GM12891 (cell line): ENCODE results near the gene MICAL3.

Source experiments
- DNase-seq: peaks from one replicate; pipeline ENCODE4 v3.0.0; 2011; ENCODE audit warnings: low spot score; ENCODE audit not compliant: insufficient read length
- FAIRE-seq: peaks from 2 replicates; lab custom pipeline; 2011; peaks lifted over from hg19 to GRCh38; lab: Jason Lieb, UNC
- PAX5 ChIP-seq: IDR thresholded peaks from 2 replicates; pipeline ENCODE4 v1.6.1; 2011; ENCODE audit warnings: low read length, moderate library complexity, mild to moderate bottlenecking; ENCODE audit not compliant: insufficient read depth, severe bottlenecking
- POLR2A ChIP-seq: IDR thresholded peaks from 2 replicates; pipeline ENCODE4 v1.6.1; 2011; ENCODE audit warnings: low read depth, low read length, control low read depth
- POLR2AphosphoS5 ChIP-seq: IDR thresholded peaks from 2 replicates; pipeline ENCODE4 v1.6.1; 2011; ENCODE audit warnings: low read depth, low read length, control low read depth
- POU2F2 ChIP-seq: IDR thresholded peaks from 2 replicates; pipeline ENCODE4 v1.6.1; 2011; ENCODE audit warnings: low read depth, mild to moderate bottlenecking, control low read depth, low read length, moderate library complexity
- SPI1 ChIP-seq: IDR thresholded peaks from 2 replicates; pipeline ENCODE4 v1.6.1; 2011; ENCODE audit warnings: low read depth, low read length, control low read depth
- TAF1 ChIP-seq: IDR thresholded peaks from 2 replicates; pipeline ENCODE4 v1.6.1; 2011; ENCODE audit warnings: low read depth, low read length, control low read depth

The MICAL3 gene

GRCh38 chr22:17903564-17904295 lies 120.6 kb downstream of the MICAL3 start:
- no peak for TF ChIP-seq PAX5
- no peak for TF ChIP-seq SPI1
- TF ChIP-seq POU2F2: no peak
- TF ChIP-seq POLR2AphosphoS5: no peak
- no peak for TF ChIP-seq TAF1
- TF ChIP-seq POLR2A: no peak
- FAIRE-seq (no peak), DNase-seq (no peak)

- no peak for FAIRE-seq
Measured at GRCh38 chr22:17902960-17903359, 121.4 kb downstream of the MICAL3 start.

GRCh38 chr22:17898375-17898774 lies 126.0 kb downstream of the MICAL3 start:
- TF ChIP-seq SPI1: no peak
- no peak for TF ChIP-seq TAF1
- TF ChIP-seq POLR2A: no peak
- TF ChIP-seq PAX5: no peak
- no peak for TF ChIP-seq POLR2AphosphoS5
- DNase-seq (no peak), FAIRE-seq (no peak)

More at GRCh38 chr22:17902960-17903359, 121.4 kb downstream of the MICAL3 start:
- no peak for DNase-seq
- TF ChIP-seq POLR2AphosphoS5 (no peak), POU2F2 (no peak), POLR2A (no peak), PAX5 (no peak), SPI1 (no peak), TAF1 (no peak)

GRCh38 chr22:17897858-17898257 lies 126.5 kb downstream of the MICAL3 start:
- no peak for DNase-seq
- no peak for TF ChIP-seq TAF1
- peak; percentile 35 for FAIRE-seq

GRCh38 chr22:17897426-17897825 lies 126.9 kb downstream of the MICAL3 start:
- FAIRE-seq (no peak), DNase-seq (no peak)
- no peak for TF ChIP-seq TAF1
- no peak for TF ChIP-seq PAX5
- no peak for TF ChIP-seq POU2F2
- TF ChIP-seq POLR2AphosphoS5: no peak
- no peak for TF ChIP-seq SPI1
- no peak for TF ChIP-seq POLR2A

- no peak for DNase-seq
- TF ChIP-seq POU2F2 (peak; percentile 20; the same call in 1 of the 2 replicates), POLR2AphosphoS5 (no peak)
- no peak for FAIRE-seq
Measured at GRCh38 chr22:17896586-17896985, 127.8 kb downstream of the MICAL3 start.

GRCh38 chr22:17893900-17894535 lies 130.3 kb downstream of the MICAL3 start:
- FAIRE-seq: no peak
- TF ChIP-seq SPI1 (no peak), PAX5 (no peak), TAF1 (no peak), POLR2A (no peak), POLR2AphosphoS5 (no peak)

GRCh38 chr22:17892376-17892775 lies 132.0 kb downstream of the MICAL3 start:
- TF ChIP-seq POLR2AphosphoS5 (no peak), POLR2A (no peak), TAF1 (no peak), SPI1 (no peak), PAX5 (no peak), POU2F2 (no peak)
- FAIRE-seq (no peak), DNase-seq (no peak)

More at GRCh38 chr22:17893900-17894535, 130.3 kb downstream of the MICAL3 start:
- no peak for DNase-seq

GRCh38 chr22:17891481-17892167 lies 132.7 kb downstream of the MICAL3 start:
- FAIRE-seq (no peak), DNase-seq (no peak)
- no peak for TF ChIP-seq POU2F2
- TF ChIP-seq PAX5: no peak
- no peak for TF ChIP-seq SPI1
- TF ChIP-seq POLR2A: no peak
- no peak for TF ChIP-seq POLR2AphosphoS5
- TF ChIP-seq TAF1: no peak

- no peak for FAIRE-seq
- TF ChIP-seq POU2F2 (no peak), SPI1 (no peak), TAF1 (no peak), POLR2A (no peak), PAX5 (no peak), POLR2AphosphoS5 (no peak)
- DNase-seq: no peak
Measured at GRCh38 chr22:17890892-17891291, 133.5 kb downstream of the MICAL3 start.
